ENCODE data around the gene TCF7L1.
"Not testable (repeated sequence)": the region's sequence is repeated elsewhere in the genome, so short reads cannot be mapped to it uniquely, and the experiment has no call there.

TCF7L1 gene

DNA sequence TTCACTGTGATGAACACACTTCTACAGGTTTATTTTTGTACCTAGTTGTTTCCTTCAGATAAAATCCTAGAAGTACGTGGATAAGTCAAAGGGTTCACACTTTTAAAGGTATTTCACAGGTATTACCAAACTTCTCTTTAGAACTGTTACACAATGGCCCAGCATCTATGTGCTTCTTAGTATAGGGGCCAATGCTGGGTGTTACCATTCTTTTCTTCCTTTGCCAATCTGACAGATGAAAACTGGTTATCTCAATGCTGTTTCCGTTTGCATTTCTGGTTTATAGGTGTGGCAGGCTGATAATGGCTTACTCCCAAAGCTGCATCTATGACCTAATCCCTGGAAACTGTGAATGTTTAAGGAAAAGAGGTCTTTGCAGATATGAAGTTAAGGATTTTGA lies 2.8 kb upstream of the TCF7L1 start:
- DNase-seq = no peak
- intact Hi-C loops (cut with DNase I) = loop anchor here (10.0 kb wide), 1 partner anchor 144 kb away; no protein-coding TSS in a partner anchor

DNA sequence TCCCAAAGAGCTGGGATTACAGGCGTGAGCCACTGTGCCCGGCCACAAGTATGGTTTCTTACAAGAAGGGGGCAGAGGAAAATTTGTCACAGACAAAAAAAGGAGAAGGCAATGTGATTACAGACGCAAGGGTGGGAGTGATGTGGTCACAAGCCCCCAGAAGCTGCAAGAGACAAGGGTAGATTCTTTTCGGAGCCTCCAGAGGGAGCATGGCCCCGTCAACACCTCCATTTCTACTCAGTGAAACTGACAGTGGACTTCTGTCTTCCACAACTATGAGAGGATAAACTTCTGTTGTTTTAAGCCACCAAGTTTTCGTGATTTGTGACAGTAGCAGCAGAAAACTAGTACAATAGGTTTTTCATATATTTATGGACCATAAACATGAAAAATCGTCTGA lies 2.1 kb upstream of the TCF7L1 start:
- DNase-seq = peak in 12 of 42 donors; percentile 5 to 43 (median 22)
- intact Hi-C loops (cut with DNase I) = loop anchor here (10.0 kb wide), 1 partner anchor 144 kb away; no protein-coding TSS in a partner anchor

DNA sequence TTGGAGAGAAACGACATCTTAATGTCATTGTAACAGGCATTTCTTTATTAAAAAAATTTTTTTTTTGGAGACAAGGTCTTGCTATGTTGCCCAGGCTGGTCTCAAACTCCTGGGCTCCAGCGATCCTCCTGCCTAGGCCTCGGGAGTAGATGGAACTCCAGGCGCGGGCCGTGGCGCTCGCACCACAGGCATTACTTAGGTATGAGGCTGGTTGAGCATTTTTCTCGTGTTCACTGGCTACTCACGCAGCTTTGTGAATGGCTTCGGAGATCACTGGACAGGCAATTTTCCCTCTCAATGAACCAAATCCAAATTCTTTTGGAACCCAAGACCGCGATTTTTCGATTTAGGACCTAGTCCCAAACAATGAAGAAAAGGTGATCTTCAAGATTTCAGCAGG lies 795 bp upstream of the TCF7L1 start:
- intact Hi-C loops (cut with DNase I) = loop anchor here (10.0 kb wide), 1 partner anchor 142 kb away; no protein-coding TSS in a partner anchor
- peak in 1 of 42 donors; percentile 36 for DNase-seq

DNA sequence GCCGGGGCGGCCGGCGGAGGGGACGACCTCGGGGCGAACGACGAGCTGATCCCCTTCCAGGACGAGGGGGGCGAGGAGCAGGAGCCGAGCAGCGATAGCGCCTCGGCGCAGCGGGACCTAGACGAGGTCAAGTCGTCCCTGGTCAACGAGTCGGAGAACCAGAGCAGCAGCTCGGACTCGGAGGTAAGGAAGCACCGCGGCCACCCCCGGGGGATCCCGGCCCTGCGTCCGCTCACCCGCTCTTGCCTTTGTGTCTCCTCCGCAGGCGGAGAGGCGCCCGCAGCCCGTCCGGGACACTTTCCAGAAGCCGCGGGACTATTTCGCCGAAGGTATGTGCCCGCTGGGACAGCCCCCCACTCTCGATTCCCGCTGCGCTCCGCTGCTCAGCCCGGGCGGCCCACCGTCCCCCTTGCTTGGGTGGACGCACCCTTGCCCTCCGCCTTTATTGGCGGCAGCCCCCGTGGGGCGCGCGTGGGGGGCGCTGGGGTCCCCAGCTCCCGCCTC lies 611 bp downstream of the TCF7L1 start:
- DNase-seq = peak in 19 of 42 donors; percentile 2 to 49 (median 18)
- intact Hi-C loops (cut with DNase I) = loop anchor here (10.0 kb wide), 1 partner anchor 141 kb away; no protein-coding TSS in a partner anchor

DNA sequence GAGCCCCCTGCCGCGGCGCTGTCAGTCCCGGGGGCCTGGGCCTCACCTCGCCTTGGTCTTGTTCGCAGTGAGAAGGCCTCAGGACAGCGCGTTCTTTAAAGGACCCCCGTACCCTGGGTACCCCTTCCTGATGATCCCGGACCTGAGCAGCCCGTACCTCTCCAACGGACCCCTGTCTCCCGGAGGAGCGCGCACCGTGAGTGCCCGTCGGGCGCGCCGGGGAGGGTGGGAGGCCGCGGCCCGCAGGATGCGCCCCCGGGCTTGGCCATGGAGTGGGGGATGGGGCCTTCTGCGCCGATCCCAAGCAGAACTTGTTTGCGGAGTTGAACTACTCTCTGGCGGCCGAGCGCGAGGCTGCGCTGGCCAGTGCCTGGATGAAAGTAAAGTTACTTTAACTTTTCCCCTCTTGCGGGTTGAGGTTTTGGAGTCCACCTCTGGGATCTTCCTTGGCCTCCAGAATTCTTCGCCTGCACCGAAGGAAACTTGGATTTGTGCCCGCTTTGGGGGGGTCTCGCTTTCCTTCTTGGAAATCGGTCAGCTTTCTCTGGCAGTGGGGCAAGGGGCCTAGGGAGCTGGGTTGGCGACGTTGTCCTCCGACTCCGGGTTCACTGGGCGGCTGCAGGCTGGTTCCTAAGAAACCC lies 1.2 kb downstream of the TCF7L1 start:
- intact Hi-C loops (cut with DNase I) = loop anchor here (10.0 kb wide), 1 partner anchor 140 kb away; no protein-coding TSS in a partner anchor
- peak in 21 of 42 donors; percentile 12 to 52 (median 28) for DNase-seq

- peak in 1 of 42 donors; percentile 36 for DNase-seq
- intact Hi-C loops (cut with DNase I) = loop anchor here (10.0 kb wide), 1 partner anchor 140 kb away; no protein-coding TSS in a partner anchor
These were observed 1.9 kb downstream of the TCF7L1 start for GRCh38 chr2:85134896-85135659.

GRCh38 chr2:85135660-85135914 lies 2.4 kb downstream of the TCF7L1 start:
- intact Hi-C loops (cut with DNase I) = loop anchor here (10.0 kb wide), 1 partner anchor 139 kb away; no protein-coding TSS in a partner anchor
- no peak for DNase-seq

- intact Hi-C loops (cut with DNase I) = loop anchor here (10.0 kb wide), 1 partner anchor 138 kb away; no protein-coding TSS in a partner anchor
- peak in 1 of 42 donors; percentile 31 for DNase-seq
These were observed 4.0 kb downstream of the TCF7L1 start for GRCh38 chr2:85137156-85137555.

DNA sequence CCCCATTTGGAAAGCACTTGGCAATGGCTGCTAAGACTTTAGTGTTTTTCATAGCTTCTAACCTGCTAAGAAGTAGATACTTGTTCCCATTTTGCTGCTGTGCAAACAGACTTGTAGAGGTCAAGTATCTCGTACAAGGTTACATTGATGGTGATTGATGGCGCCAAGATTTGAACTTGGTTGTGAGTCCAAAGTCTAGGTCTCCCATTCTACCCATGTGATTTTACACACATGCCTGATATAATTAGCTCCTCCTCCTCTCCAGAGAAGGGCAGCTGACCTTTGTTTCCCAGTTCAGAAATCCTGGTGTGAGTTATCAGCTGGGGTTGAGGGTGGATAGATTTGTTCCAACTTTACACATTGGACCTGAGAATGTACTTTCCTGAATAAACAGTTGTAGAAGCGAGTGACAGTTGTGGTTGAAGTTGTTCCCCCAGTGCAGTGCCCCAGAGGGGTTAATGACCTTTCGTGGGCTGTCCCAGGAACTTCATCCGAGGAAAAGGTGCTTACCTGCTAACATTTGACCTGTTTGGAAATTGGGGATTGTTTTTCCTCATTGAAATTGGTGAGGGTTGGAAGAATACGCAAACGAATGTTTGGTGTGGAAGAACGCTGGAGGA lies 10.4 kb downstream of the TCF7L1 start:
- intact Hi-C loops (cut with DNase I) = no loop called here
- no peak for DNase-seq

DNA sequence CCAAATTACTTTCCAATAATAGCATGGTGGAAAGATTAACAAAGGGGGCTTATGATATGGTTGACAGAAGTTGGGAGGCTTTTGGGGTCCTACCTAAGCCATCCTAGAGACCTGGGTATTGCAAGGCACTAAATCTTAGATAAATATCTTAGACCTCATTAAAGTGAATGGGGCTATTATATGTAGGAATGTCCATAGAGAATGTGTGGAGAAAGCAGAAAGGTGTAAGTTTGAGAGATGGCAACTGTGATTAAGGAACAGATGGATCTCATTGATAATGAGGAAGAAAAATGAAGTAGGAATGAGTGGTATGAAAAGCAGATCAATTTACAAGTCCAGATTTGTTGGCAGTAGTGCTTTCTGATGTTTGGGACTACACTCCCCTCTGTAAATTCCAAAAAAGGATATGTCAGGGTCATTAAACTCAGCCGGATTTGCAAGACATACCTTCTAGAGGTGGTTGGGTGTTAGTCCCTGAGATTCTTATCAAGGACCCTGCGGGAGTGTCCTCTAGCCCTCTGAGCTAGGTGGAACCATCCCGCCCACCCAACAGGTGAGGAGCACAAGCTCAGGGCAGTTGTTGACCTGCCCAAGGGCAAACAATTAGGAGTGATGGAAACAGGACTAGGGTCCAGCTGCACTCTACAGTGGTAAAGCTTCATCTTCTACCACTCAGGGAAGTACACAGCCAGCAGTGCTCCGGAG lies 12.1 kb downstream of the TCF7L1 start:
- intact Hi-C loops (cut with DNase I) = no loop called here
- DNase-seq = no peak

DNA sequence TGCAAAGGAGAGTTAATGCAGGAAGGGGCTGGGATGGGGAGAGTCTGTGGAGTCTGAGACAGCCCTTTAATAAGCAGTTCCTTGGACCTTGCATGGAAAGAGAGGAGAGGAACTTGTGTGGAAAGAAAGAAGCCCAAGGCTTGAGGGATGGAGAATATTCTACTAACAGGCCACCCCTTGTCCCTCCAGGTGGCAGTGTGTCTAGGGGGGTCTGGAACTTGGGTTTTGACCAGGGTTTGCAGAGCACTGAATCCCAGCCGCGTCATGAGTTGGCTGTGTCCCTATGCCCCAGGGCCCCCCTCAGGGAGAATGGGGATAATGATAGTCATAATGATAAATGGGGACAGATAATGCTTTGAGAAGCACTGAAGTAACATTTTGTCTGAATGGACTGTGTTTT lies 15.0 kb downstream of the TCF7L1 start:
- intact Hi-C loops (cut with DNase I) = no loop called here
- DNase-seq = no peak

GRCh38 chr2:85151026-85151425 lies 17.8 kb downstream of the TCF7L1 start:
- DNase-seq = no peak
- intact Hi-C loops (cut with DNase I) = no loop called here

DNA sequence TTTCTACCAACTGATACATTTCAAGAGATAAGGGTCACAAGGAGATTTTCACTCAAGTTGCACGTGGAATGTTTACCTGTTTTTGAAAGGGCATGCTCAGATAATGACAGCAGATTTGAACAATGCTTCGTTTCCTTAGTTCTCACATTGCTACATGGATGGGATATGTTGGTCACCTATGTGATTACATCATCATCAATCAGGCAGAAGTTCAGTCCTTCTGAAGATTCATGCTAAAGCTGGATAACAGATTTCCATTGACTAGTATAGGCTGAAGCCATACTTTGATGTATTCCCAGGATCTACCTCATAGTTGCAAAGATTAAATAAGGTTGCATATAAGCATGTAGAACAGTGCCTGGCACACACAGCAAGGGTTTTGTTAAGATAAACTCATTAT lies 19.7 kb downstream of the TCF7L1 start:
- intact Hi-C loops (cut with DNase I) = no loop called here
- DNase-seq = no peak

DNA sequence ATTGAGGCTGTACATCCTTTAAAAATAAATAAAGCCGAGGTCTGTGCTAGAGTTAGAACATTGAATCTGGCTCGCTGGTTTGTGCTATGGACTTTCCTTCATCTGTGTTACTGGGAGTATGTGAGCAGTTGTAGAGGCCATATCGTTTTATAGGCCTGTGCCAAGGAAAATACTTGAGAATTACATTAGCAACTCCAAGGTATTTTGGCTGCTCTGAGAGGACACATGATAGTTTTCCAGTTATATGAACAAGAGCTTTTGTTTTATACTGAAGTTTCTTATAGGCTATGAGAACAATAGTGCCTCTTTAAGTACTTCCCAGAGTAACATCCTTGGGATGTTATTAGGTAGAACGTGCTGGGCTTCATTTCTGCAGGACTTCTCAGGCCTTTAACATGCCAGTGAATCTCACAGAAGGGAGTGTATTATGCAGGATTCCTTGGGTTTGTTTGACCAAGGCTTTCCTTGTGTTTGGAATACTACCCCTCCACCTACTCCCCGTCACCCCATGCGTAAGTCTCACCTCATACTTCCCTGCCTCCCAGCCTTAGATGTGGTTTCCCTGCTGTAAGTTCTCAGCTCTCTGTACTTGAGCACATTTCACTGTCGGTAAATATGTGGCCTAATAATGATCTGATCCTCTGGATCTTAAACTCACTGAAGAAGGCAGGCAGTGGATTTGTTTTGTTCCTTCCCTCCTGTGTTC lies 21.0 kb downstream of the TCF7L1 start:
- no peak for DNase-seq
- intact Hi-C loops (cut with DNase I) = no loop called here

- DNase-seq; intact Hi-C loops (cut with DNase I): not testable (repeated sequence)
These were observed 21.9 kb downstream of the TCF7L1 start for GRCh38 chr2:85155082-85155481.

DNA sequence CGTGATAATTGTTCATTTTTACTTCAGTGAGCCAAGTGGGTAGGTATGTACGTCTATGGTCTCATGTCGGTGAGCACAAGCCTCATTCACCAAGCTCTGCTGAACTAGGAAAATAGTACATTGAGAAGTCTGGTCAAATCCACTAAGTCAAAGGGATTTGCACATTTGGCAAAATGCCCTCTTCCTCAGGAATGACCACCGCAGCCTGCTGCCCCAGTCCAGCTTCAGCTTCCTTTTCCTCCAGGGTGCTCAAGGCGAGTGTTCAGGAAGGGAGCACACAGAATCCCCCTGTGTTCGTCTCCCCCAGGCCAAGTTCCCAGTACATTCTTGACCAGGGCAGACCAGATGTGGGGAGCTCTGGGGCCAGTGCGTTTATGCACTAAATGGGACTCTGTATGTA lies 23.0 kb downstream of the TCF7L1 start:
- intact Hi-C loops (cut with DNase I) = no loop called here
- DNase-seq = no peak

- DNase-seq = no peak
- intact Hi-C loops (cut with DNase I) = no loop called here
These were observed 23.4 kb downstream of the TCF7L1 start for GRCh38 chr2:85156619-85157018.

DNA sequence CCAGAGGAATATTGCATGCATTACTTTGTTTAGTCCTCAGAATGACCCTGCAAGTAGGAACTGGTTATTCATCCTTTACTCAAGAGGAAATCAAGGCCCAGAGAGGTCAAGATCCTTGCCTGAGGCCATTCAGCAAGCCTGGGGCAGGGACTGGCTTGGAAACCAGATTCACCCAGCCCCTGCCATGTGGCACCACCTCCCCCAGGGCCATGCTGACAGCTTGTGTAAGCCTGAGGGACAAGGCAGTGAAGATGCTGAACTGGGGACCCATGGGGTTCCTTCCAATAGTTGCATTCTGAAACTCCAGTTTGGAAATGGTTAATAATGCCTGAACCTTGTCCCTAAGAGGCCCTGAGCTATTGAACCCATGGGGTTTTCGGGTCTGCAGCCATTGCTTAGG lies 24.2 kb downstream of the TCF7L1 start:
- no peak for DNase-seq
- intact Hi-C loops (cut with DNase I) = no loop called here
